Right lobe of liver (tissue), 4 donors: ENCODE data around the gene ST8SIA6.

Experiments used
- CTCF ChIP-seq, 4 donors: fragments of 200-600 bp in 3 of 4; fragments of 450-650 bp in 1 of 4; IDR thresholded peaks; one replicate each; pipeline versions ENCODE4 v1.5.1 to v1.8.0; 2016 to 2022; ENCODE audit warnings: antibody characterized with exemption in 4 of 4, mild to moderate bottlenecking in 2 of 4
- POLR2A ChIP-seq: fragments of 450-650 bp; IDR thresholded peaks from one replicate; pipeline ENCODE4 v1.6.1; 2017; ENCODE audit warnings: antibody characterized with exemption, mild to moderate bottlenecking
- donor health status: DM: no; HTN: no; CAD: no.
- donor health status: DM: no; HTN: no; CAD: no.
- donor health status: DM: no; HTN: yes; CAD: no.

GRCh38 chr10:17335065-17335464 lies 119.3 kb downstream of the ST8SIA6 start:
- TF ChIP-seq CTCF (IDR thresholded peaks at IDR 0.05) (no peak), POLR2A (no peak)
